Measurements from ENCODE around the gene PLB1. TPM values are rescaled to one million over a fixed set of nuclear protein-coding genes. Genes with fewer than 3 reads are reported as not detected.

Gene PLB1
- total RNA-seq, 1 donor from 2014 or later, result 0.20 TPM

DNA sequence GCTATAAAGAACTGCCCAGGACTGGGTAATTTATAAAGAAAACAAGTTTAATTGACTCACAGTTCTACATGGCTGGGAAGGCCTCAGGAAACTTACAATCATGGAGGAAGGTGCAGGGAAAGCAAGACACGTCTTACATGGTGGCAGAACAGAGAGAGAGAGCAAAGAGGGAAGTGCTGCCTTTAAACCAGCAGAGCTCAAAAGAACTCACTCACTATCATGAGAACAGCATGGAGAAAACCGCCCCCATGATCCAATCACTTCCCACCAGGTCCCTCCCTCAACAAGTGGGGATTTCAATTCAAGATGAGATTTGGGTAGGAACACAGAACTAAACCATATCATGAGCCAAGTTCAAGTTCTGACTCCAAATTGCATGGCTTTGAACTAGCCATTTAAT, 193.0 kb downstream of the PLB1 start:
- DNase-seq (ENCODE audit: low read depth in 2 of 2), result no peak

- no peak for DNase-seq (ENCODE audit: low read depth in 2 of 2)
These were observed 193.9 kb downstream of the PLB1 start for GRCh38 chr2:28689771-28690170.

- DNase-seq (ENCODE audit: low read depth in 2 of 2), result no peak
These were observed 196.6 kb downstream of the PLB1 start for GRCh38 chr2:28692411-28692810.

DNA sequence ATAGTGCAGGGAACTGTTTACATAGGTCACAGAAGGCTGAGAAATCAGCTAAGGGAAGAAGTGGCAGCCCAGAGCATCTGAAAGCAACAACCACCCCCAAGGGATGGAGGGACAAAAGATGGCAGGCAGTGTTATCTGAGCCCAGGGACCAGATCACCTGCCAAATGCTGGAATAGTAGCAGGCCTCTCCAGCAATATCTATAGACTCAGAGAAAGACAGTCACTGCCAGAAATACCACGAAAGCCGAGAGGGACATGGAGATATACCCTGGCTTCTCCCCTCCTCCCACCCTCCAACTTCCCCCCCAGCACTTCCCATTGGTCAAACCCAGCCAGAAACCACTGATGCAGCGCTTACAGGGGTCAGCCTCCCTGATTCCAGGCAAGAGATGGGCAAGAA, 197.4 kb downstream of the PLB1 start:
- no peak for DNase-seq (ENCODE audit: low read depth in 2 of 2)

Other genes starting within 250 kb of the PLB1 start
- 19.0 and 54.8 TPM in 2 replicates for gene FOSL2, start 103.2 kb upstream of the PLB1 start, total RNA-seq